Hematopoietic multipotent progenitor cell treated with erythropoietin and hydrocortisone succinate and interleukin-3 and kit ligand, for 15 days (in vitro differentiated cells): ENCODE measurements around the gene ZHX3.

Source experiments
- DNase-seq: peaks from one replicate; pipeline ENCODE4 v3.0.0-alpha.2; 2015; ENCODE audit warnings: low spot score

ZHX3 gene, protein sequence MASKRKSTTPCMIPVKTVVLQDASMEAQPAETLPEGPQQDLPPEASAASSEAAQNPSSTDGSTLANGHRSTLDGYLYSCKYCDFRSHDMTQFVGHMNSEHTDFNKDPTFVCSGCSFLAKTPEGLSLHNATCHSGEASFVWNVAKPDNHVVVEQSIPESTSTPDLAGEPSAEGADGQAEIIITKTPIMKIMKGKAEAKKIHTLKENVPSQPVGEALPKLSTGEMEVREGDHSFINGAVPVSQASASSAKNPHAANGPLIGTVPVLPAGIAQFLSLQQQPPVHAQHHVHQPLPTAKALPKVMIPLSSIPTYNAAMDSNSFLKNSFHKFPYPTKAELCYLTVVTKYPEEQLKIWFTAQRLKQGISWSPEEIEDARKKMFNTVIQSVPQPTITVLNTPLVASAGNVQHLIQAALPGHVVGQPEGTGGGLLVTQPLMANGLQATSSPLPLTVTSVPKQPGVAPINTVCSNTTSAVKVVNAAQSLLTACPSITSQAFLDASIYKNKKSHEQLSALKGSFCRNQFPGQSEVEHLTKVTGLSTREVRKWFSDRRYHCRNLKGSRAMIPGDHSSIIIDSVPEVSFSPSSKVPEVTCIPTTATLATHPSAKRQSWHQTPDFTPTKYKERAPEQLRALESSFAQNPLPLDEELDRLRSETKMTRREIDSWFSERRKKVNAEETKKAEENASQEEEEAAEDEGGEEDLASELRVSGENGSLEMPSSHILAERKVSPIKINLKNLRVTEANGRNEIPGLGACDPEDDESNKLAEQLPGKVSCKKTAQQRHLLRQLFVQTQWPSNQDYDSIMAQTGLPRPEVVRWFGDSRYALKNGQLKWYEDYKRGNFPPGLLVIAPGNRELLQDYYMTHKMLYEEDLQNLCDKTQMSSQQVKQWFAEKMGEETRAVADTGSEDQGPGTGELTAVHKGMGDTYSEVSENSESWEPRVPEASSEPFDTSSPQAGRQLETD

GRCh38 chr20:41317546-41318270 lies at the start of gene ZHX3:
Gene ZHX3 (minus strand): TSS chr20:41317731. CDS start chr20:41204916, 112,815 bp downstream.
- DNase-seq: peak; percentile 89

- no peak for DNase-seq
Measured at GRCh38 chr20:41367393-41367695, 49.8 kb upstream of the ZHX3 start.

GRCh38 chr20:41366546-41367392 lies 49.2 kb upstream of the ZHX3 start, which contains the start of gene EMILIN3:
Gene EMILIN3 (minus strand): TSS chr20:41366818. CDS start chr20:41366634, 184 bp downstream.
- no peak for DNase-seq

- no peak for DNase-seq
Measured at GRCh38 chr20:41365777-41366545, 48.4 kb upstream of the ZHX3 start.

GRCh38 chr20:41364967-41365765 lies 47.6 kb upstream of the ZHX3 start:
- no peak for DNase-seq

DNA sequence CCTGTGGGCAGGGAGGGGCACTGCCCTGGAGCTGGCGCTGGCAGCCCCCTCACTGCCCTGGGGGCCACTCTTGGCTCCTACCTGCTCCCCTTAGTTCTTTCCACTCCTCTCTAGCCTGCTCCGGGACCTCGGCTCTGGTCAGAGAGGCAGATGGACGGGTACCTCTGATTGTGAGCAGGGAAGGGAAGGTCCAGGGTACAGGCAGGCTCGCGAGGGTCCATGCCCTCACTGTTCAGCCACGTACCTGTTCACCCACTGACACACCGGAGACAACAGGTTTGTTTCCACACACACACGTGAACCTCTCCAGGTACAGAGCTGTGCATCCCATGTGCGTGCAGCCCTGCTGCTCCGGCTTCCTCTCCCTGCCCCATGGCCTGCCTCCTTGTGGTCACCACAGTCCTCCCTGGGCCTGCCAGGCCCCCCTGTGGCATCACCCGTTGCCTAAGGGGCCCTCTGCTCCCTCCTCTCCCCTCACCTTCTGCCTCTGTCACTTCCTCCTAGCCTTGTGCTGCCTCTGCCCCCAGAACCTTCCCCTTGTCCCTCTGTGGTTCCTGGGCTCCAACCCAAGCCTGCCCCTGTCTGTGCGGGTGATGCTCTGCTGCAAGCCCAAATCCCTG lies 46.8 kb upstream of the ZHX3 start:
- DNase-seq: no peak

- DNase-seq: no peak
Measured at GRCh38 chr20:41363601-41364000, 46.1 kb upstream of the ZHX3 start.

DNA sequence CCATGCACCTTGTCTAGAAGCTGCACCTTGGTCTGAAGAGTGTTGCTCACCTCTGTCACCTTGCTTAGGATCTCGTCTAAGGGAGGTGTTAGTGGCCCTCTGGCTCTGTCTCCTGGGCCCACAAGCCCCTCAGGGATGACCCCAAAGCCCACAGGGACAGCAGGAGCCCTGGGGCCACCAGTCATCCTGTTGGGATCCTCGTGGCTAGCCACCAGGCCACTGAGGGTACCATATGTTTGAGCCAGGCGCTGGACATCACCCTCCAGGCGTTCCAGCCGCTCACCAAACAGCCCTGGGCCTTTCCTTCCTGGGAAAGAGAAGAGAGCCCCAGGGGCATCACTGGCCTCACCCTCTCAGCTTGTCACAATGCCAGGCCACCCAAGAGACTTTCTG lies 45.2 kb upstream of the ZHX3 start:
- no peak for DNase-seq

DNA sequence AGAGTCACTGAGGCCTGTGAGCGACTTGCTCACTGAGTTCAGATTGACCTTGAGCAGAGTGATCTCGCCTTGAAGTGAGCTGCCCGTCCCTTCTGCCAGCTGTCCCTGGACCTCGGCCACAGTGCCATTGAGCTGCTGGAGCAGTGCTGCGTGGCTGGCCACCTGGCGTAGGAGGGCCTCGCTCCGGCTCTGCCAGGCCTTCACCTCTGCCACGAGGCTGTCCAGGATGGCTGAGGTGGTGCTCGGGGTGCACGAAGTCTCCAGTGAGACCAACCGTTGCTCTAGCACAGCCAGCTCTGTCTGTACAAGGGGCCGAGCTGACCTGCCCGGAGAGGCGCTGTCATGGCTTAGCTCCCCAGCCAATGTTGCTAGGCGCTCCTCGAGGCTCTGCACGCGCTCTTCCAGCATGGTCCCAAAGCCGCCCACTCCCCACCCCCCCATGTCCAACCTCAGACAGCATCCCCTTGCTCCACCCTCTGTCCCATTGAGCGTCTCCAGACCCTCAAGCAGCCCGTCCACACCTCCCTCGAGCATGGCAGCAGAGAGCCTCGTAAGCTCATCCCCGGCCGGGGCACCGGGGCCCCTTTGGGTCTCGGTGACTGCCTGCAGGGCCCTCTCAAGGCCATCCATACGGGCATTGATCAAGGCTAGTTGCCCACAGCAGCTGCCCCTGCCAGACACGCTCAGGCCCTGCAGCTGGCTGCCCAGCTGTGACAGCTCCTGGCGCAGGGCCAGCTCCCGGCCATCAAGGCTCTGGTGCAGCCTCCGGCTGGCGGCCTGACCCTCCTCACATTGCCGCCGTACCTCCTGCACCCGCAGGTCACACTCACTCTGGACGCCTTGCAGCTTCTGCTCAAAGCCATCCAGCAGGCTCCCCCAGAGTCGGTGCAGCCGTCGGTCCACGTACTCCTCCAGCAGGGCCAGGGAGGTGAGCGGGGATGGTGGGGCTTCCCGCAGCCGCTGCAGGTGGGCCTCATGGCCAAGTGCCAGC lies 44.5 kb upstream of the ZHX3 start:
- DNase-seq: no peak

DNA sequence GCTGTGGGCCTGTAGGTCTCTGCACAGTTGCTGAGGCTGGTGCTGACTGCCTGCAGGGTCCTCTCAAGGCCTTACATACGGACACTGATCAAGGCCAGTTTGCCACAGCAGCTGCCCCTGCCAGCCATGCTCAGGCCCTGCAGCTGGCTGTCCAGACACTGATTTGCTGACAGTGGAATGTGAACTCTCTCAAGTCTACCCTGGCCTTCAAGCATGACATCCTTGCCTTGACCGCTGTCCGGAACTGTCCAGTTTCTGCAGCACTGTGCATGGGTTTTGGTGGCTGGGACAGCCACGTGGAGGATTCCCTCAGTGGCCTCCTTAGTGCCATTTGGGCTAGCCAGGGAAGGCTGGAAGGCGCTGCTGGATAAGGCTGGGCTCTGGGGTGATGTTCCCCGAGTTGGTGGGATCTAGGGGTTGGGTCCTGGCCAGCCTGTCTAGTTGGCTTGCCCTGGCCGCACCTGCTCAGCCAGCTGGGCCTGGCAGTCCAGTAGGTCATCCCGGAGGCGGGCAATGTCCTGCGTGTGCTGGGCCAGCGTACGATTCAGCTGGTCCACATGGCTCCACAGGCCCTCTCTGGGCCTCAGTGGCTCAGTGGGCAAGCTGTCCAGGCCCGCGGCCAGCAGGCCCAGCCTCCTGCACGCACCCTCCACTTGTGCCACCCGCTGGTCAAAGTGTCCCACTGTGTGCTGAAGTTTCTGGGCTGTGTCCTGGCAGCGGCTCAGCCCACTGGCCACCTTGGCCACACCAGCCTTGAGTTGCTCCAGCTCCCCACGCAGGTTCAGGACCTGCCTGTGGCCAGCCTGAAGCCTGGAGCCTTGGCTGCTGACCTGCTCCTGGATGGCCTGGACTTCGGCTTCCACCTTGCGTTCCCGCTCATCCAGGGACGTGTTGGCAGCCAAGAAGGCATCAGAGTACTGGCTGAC lies 43.6 kb upstream of the ZHX3 start:
- DNase-seq: no peak

GRCh38 chr20:41359541-41360011 lies 42.0 kb upstream of the ZHX3 start:
- no peak for DNase-seq

DNA sequence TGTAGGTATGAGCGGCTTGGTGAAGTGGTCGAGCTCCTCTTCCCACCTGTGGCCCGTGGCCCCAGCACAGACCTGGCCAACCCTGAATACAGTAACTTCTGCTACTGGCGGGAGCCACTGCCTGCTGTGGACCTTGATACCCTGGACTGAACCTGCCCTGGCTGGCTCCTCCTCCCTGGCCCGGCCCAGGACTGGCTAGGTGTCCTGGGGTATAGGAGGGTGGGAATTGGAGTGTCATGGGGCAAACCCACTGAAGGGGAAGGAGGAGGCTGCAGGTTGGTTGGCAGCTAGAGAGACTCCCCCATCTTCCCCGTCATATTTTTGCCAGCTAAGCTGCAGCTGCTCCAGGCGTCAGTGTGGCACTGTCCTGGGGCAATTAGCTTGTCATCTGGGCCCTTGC lies 41.2 kb upstream of the ZHX3 start:
- no peak for DNase-seq

DNA sequence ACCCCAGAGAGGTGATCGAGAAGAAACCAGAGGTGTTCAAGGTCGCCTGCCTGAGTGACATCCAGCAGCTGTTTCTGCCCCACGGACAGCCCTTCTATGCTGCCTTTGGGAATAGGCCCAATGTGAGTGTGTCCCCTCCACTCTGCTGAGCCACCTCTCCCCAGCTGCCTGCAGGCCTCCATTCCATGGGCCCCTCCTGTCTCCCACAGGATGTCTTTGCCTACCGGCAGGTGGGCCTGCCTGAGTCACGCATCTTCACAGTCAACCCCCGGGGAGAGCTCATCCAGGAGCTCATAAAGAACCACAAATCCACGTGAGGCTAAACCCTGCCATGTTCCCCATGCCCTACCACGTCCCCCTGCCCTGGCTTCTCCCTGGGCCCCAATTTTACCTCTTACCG lies 40.7 kb upstream of the ZHX3 start:
- no peak for DNase-seq

DNA sequence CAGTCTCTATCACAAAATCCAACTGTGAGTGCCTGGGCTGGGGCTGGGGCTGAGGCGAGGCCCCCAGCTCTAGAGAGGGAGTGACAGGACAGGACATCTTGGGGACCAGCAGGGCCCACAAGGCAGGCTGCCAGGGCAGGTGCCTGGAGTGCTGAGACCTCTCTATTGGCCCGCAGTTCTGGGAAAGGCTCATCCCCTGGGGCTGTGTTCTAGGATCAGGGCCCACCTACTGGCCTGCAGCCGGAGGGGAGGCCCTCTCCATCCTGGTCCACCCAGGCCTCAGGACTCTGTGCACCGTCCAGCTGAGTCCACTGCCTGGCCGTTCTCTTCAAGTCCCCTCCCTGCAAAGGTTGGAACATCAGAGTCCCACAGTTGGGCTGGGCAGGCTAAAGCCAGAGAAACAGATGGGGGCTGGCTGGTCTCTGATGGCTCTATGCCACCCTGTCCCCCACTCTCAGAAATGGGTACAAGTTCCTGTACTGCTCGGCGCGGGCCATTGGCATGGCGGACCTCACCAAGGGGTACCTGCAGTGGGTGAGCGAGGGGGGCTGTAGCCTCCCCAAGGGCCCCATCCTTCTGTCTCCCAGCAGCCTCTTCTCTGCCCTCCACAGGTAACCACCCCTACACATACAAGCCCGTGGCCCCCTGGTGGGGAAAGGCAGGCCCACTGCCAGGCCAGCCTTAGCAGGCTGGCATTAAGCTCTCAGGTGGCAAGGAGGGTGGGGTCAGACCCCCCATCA lies 40.1 kb upstream of the ZHX3 start:
- DNase-seq: no peak

GRCh38 chr20:41356951-41357350 lies 39.4 kb upstream of the ZHX3 start:
- DNase-seq: no peak

- no peak for DNase-seq
Measured at GRCh38 chr20:41355598-41356203, 38.2 kb upstream of the ZHX3 start.
